ENCODE data around the gene REEP1.

REEP1 gene

GRCh38 chr2:86219896-86220295 lies 117.5 kb downstream of the REEP1 start:
- no peak for DNase-seq (ENCODE audit: low read depth, low spot score)
- TF ChIP-seq CTCF (IDR thresholded peaks at IDR 0.05; ENCODE audit: insufficient read depth, low read length, missing control alignments), result no peak
- CTCF ChIA-PET, result interaction anchor here (1.1 to 12.2 kb wide), 14 partner anchors 9 to 252 kb away, joined by 3 to 195 read pairs (median 8); partner anchors contain the start of genes IMMT and KDM3A
- no peak overlapping the region for H3K4me3 ChIP-seq (ENCODE audit: low read depth, low read length)
- POLR2A ChIA-PET, result no interaction called here

GRCh38 chr2:86218124-86218523 lies 119.3 kb downstream of the REEP1 start:
- H3K4me3 ChIP-seq (ENCODE audit: low read depth, low read length), result no peak overlapping the region
- DNase-seq (ENCODE audit: low read depth, low spot score), result no peak
- TF ChIP-seq CTCF (IDR thresholded peaks at IDR 0.05; ENCODE audit: insufficient read depth, low read length, missing control alignments), result no peak
- CTCF ChIA-PET, result interaction anchor here (12.2 kb wide), 1 partner anchor 152 kb away, joined by 195 read pairs; no protein-coding TSS in a partner anchor
- POLR2A ChIA-PET, result no interaction called here

- ChIA-PET CTCF (interaction anchor here (1.4 to 12.2 kb wide), 2 partner anchors 9 to 153 kb away, joined by 3 to 195 read pairs; no protein-coding TSS in a partner anchor), POLR2A (interaction anchor here (0.6 to 0.7 kb wide), 2 partner anchors 156 to 531 kb away, joined by 3 read pairs; no protein-coding TSS in a partner anchor)
- H3K4me3 ChIP-seq (ENCODE audit: low read depth, low read length), result peak overlapping the region; percentile 36
- DNase-seq (ENCODE audit: low read depth, low spot score), result peak; percentile 55
- no peak for TF ChIP-seq CTCF (IDR thresholded peaks at IDR 0.05; ENCODE audit: insufficient read depth, low read length, missing control alignments)
Observed at GRCh38 chr2:86216575-86217555, 120.6 kb downstream of the REEP1 start.

- no peak for DNase-seq (ENCODE audit: low read depth, low spot score)
- POLR2A ChIA-PET, result no interaction called here
- CTCF ChIA-PET, result interaction anchor here (12.2 kb wide), 1 partner anchor 156 kb away, joined by 195 read pairs; no protein-coding TSS in a partner anchor
- no peak overlapping the region for H3K4me3 ChIP-seq (ENCODE audit: low read depth, low read length)
- no peak for TF ChIP-seq CTCF (IDR thresholded peaks at IDR 0.05; ENCODE audit: insufficient read depth, low read length, missing control alignments)
Observed at GRCh38 chr2:86214503-86214832, 123.0 kb downstream of the REEP1 start.

- POLR2A ChIA-PET, result no interaction called here
- H3K4me3 ChIP-seq (ENCODE audit: low read depth, low read length), result no peak overlapping the region
- CTCF ChIA-PET, result interaction anchor here (1.2 to 12.2 kb wide), 3 partner anchors 7 to 156 kb away, joined by 5 to 195 read pairs (median 5); no protein-coding TSS in a partner anchor
- no peak for TF ChIP-seq CTCF (IDR thresholded peaks at IDR 0.05; ENCODE audit: insufficient read depth, low read length, missing control alignments)
- DNase-seq (ENCODE audit: low read depth, low spot score), result no peak
Observed at GRCh38 chr2:86213699-86214502, 123.5 kb downstream of the REEP1 start.
